ENCODE results near the gene RTKN2.

RTKN2 gene

GRCh38 chr10:62180677-62181076 lies 88.0 kb downstream of the RTKN2 start (continued):
- TF ChIP-seq, protein P1, sequence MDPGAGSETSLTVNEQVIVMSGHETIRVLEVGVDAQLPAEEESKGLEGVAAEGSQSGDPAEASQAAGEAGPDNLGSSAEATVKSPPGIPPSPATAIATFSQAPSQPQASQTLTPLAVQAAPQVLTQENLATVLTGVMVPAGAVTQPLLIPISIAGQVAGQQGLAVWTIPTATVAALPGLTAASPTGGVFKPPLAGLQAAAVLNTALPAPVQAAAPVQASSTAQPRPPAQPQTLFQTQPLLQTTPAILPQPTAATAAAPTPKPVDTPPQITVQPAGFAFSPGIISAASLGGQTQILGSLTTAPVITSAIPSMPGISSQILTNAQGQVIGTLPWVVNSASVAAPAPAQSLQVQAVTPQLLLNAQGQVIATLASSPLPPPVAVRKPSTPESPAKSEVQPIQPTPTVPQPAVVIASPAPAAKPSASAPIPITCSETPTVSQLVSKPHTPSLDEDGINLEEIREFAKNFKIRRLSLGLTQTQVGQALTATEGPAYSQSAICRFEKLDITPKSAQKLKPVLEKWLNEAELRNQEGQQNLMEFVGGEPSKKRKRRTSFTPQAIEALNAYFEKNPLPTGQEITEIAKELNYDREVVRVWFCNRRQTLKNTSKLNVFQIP (CRISPR knock-in tag; IDR thresholded peaks at IDR 0.05; ENCODE audit: borderline replicate concordance, low read depth), result no peak
- TF ChIP-seq ZFP3 (CRISPR knock-in tag; IDR thresholded peaks at IDR 0.05), result no peak

GRCh38 chr10:62178568-62178967 lies 90.1 kb downstream of the RTKN2 start:
- no peak for ATAC-seq
- TF ChIP-seq ZNF70 (CRISPR knock-in tag; IDR thresholded peaks at IDR 0.05) (no peak), TOX (CRISPR knock-in tag; IDR thresholded peaks at IDR 0.05; ENCODE audit: borderline replicate concordance) (no peak), ISL1 (CRISPR knock-in tag; IDR thresholded peaks at IDR 0.05) (no peak), PPARA (CRISPR knock-in tag; IDR thresholded peaks at IDR 0.05; ENCODE audit: borderline replicate concordance) (no peak), ZFP30 (CRISPR knock-in tag; IDR thresholded peaks at IDR 0.05) (no peak), TSHZ2 (CRISPR knock-in tag; IDR thresholded peaks at IDR 0.05) (no peak), GLIS3 (CRISPR knock-in tag; IDR thresholded peaks at IDR 0.05) (no peak), ZNF8 (CRISPR knock-in tag; IDR thresholded peaks at IDR 0.05) (no peak), ARNTL (CRISPR knock-in tag; IDR thresholded peaks at IDR 0.05; ENCODE audit: borderline replicate concordance, low read depth) (no peak)
- TF ChIP-seq, protein P2, sequence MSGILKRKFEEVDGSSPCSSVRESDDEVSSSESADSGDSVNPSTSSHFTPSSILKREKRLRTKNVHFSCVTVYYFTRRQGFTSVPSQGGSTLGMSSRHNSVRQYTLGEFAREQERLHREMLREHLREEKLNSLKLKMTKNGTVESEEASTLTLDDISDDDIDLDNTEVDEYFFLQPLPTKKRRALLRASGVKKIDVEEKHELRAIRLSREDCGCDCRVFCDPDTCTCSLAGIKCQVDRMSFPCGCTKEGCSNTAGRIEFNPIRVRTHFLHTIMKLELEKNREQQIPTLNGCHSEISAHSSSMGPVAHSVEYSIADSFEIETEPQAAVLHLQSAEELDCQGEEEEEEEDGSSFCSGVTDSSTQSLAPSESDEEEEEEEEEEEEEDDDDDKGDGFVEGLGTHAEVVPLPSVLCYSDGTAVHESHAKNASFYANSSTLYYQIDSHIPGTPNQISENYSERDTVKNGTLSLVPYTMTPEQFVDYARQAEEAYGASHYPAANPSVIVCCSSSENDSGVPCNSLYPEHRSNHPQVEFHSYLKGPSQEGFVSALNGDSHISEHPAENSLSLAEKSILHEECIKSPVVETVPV (CRISPR knock-in tag; IDR thresholded peaks at IDR 0.05), result no peak
- TF ChIP-seq, protein P3, sequence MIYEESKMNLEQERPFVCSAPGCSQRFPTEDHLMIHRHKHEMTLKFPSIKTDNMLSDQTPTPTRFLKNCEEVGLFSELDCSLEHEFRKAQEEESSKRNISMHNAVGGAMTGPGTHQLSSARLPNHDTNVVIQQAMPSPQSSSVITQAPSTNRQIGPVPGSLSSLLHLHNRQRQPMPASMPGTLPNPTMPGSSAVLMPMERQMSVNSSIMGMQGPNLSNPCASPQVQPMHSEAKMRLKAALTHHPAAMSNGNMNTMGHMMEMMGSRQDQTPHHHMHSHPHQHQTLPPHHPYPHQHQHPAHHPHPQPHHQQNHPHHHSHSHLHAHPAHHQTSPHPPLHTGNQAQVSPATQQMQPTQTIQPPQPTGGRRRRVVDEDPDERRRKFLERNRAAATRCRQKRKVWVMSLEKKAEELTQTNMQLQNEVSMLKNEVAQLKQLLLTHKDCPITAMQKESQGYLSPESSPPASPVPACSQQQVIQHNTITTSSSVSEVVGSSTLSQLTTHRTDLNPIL (CRISPR knock-in tag; IDR thresholded peaks at IDR 0.05; ENCODE audit: low read depth), result no peak

GRCh38 chr10:62177111-62177510 lies 91.5 kb downstream of the RTKN2 start:
- TF ChIP-seq ARNTL (CRISPR knock-in tag; IDR thresholded peaks at IDR 0.05; ENCODE audit: borderline replicate concordance, low read depth) (no peak), ESRRG (CRISPR knock-in tag; IDR thresholded peaks at IDR 0.05) (no peak), ZNF70 (CRISPR knock-in tag; IDR thresholded peaks at IDR 0.05) (no peak), SNAI2 (CRISPR knock-in tag; IDR thresholded peaks at IDR 0.05) (no peak), TOX (CRISPR knock-in tag; IDR thresholded peaks at IDR 0.05; ENCODE audit: borderline replicate concordance) (no peak), TSHZ2 (CRISPR knock-in tag; IDR thresholded peaks at IDR 0.05) (no peak), ZFP3 (CRISPR knock-in tag; IDR thresholded peaks at IDR 0.05) (no peak), OSR1 (CRISPR knock-in tag; IDR thresholded peaks at IDR 0.05) (no peak), ZC3H10 (CRISPR knock-in tag; IDR thresholded peaks at IDR 0.05) (no peak), CSDC2 (CRISPR knock-in tag; IDR thresholded peaks at IDR 0.05) (no peak), ZNF8 (CRISPR knock-in tag; IDR thresholded peaks at IDR 0.05) (no peak), GLIS3 (CRISPR knock-in tag; IDR thresholded peaks at IDR 0.05) (no peak), BACH2 (CRISPR knock-in tag; IDR thresholded peaks at IDR 0.05; ENCODE audit: borderline replicate concordance) (no peak), ZFP30 (CRISPR knock-in tag; IDR thresholded peaks at IDR 0.05) (no peak), RARB (CRISPR knock-in tag; IDR thresholded peaks at IDR 0.05) (no peak)
- TF ChIP-seq, protein P2 (CRISPR knock-in tag; IDR thresholded peaks at IDR 0.05), result no peak
- TF ChIP-seq, protein P3 (CRISPR knock-in tag; IDR thresholded peaks at IDR 0.05; ENCODE audit: low read depth), result no peak
- TF ChIP-seq, protein P1 (CRISPR knock-in tag; IDR thresholded peaks at IDR 0.05; ENCODE audit: borderline replicate concordance, low read depth), result no peak

More at GRCh38 chr10:62177111-62177510, 91.5 kb downstream of the RTKN2 start:
- no peak for ATAC-seq
